ENCODE results near the gene VDAC1.

The VDAC1 gene

DNA sequence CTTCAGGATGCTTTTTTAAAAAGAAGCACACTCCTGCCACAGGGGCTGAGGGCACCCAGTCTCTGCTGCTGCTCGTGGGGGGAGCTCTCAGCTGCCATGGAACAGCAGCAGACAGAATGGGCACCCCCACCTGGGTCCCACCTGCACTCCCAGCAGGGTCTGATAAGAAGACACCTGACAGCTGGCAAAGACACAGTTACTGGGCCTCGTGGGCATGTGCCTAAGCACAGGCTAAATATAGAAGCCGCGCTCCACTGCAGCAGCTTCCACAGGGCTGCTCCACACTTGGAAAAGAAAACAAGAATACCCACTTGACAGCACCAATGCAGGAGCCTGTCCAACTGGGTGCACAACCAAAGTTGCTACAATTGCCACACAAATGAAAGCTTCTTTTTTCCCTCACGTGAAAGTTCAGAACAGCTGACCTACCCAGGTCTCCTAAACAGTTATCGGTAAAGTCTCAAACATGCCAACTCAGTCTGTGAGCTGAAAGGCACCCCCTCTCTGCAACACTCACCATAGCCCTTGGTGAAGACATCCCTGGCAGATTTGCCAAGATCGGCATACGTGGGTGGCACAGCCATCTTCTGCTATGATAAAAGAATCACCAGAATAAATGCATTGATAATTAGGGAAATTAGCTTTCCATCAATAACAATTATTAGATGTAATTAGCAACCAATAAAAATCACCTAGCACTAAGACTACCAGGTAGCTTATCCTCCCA is 12.2 kb downstream of the VDAC1 start:
- peak overlapping the region in 1 of 3 experiments; percentile 4 for H3K4me3 Mint-ChIP-seq
- H3K27me3 Mint-ChIP-seq (ENCODE audit: low read depth) = no peaks in the 10 kb centered on the region
- no peak for TF ChIP-seq CTCF (IDR thresholded peaks at IDR 0.05; ENCODE audit: unreplicated experiment in 3 of 3)
- H3K36me3 Mint-ChIP-seq (ENCODE audit: low read depth) = peaks cover 33% of the 10 kb centered on the region
- peak overlapping the region; percentile 41 to 74 (median 46) for H3K27ac Mint-ChIP-seq
- peaks cover 58% of the 10 kb centered on the region for H3K4me1 Mint-ChIP-seq
- H3K9me3 Mint-ChIP-seq = no peaks in the 10 kb centered on the region

- Mint-ChIP-seq H3K4me1 (peaks cover 51% of the 10 kb centered on the region), H3K36me3 (ENCODE audit: low read depth) (peaks cover 43% of the 10 kb centered on the region), H3K27me3 (ENCODE audit: low read depth) (no peaks in the 10 kb centered on the region), H3K4me3 (no peak overlapping the region), H3K9me3 (no peaks in the 10 kb centered on the region), H3K27ac (peak overlapping the region; percentile 56 to 88 (median 77))
- no peak for TF ChIP-seq CTCF (IDR thresholded peaks at IDR 0.05; ENCODE audit: unreplicated experiment in 3 of 3)
Observed at GRCh38 chr5:133991171-133991910, 13.4 kb downstream of the VDAC1 start.

DNA sequence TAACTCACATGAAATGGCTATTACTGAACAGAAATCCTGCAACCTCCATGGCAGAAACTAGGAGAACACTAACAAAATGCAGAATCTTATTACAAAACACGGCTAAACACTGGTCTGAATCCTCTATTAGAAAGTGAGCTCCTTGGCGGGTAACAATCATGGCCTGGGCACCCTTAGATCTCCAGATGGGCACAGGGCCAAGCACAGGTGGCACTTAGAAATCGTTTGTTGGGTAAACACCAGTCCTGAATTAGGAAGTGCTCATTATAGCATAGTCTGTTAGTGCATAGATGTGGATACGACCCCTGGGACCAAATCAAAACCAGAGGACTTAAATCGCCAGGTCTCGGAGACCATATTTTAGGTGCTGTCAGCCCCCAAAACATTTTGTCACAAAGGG is 14.4 kb downstream of the VDAC1 start:
- no peaks in the 10 kb centered on the region for H3K9me3 Mint-ChIP-seq
- peaks cover 46% of the 10 kb centered on the region for H3K4me1 Mint-ChIP-seq
- H3K4me3 Mint-ChIP-seq = no peak overlapping the region
- no peak for TF ChIP-seq CTCF (IDR thresholded peaks at IDR 0.05; ENCODE audit: unreplicated experiment in 3 of 3)
- H3K27ac Mint-ChIP-seq = peak overlapping the region in 1 of 3 experiments; percentile 88
- no peaks in the 10 kb centered on the region for H3K27me3 Mint-ChIP-seq (ENCODE audit: low read depth)
- H3K36me3 Mint-ChIP-seq (ENCODE audit: low read depth) = peaks cover 52% of the 10 kb centered on the region

- Mint-ChIP-seq H3K9me3 (no peaks in the 10 kb centered on the region), H3K27me3 (ENCODE audit: low read depth) (no peaks in the 10 kb centered on the region), H3K4me1 (peaks cover 10% of the 10 kb centered on the region), H3K36me3 (ENCODE audit: low read depth) (peaks cover 66% of the 10 kb centered on the region), H3K4me3 (no peak overlapping the region), H3K27ac (no peak overlapping the region)
- no peak for TF ChIP-seq CTCF (IDR thresholded peaks at IDR 0.05; ENCODE audit: unreplicated experiment in 3 of 3)
Observed at GRCh38 chr5:133985540-133986180, 19.1 kb downstream of the VDAC1 start.

DNA sequence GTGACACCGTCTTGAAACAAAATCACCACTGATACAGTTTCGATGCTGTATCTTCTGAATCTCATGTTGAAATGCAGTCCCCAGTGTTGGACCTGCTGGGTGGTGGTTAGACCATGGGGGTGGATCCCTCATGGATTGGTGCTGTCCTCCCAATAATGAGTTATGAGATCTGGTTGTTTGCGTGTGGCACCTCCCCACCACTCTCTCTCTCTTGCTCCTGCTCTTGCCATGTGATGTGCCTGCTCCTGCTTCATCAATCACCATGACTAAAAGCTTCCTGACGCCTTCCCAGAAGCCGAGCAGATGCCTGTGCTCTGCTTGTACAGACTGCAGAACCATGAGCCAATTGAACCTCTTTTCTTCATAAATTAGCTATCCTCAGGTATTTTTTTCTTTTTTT is 21.1 kb downstream of the VDAC1 start:
- no peak for TF ChIP-seq CTCF (IDR thresholded peaks at IDR 0.05; ENCODE audit: unreplicated experiment in 3 of 3)
- Mint-ChIP-seq H3K27ac (no peak overlapping the region), H3K36me3 (ENCODE audit: low read depth) (peaks cover 59% of the 10 kb centered on the region), H3K4me1 (peaks cover 18% of the 10 kb centered on the region), H3K4me3 (no peak overlapping the region), H3K9me3 (no peaks in the 10 kb centered on the region), H3K27me3 (ENCODE audit: low read depth) (no peaks in the 10 kb centered on the region)
